ENCODE measurements around the gene ASTN2.

The ASTN2 gene

DNA sequence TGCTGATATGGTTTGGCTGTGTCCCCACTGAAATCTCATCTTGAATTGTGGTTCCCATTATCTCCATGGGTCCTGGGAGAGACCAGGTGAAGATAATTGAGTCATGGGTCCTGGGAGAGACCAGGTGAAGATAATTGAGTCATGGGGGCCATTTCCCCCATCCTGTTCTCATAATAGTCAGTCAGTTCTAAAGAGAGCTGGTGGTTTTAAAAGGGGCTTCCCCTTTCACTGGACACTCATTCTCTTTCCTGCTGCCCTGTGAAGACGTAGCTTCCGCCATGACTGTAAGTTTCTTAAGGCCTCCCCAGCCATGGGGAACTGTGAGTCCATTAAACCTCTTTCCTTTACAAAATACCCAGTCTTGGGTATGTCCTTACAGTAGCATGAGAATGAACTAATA lies 628.1 kb downstream of the ASTN2 start:
- Histone ChIP-seq H3K27ac (no peak overlapping the region), H3K36me3 (replicated peaks) (no peaks in the 10 kb centered on the region), H3K4me3 (ENCODE audit: low read depth, low read length) (no peak overlapping the region), H3K27me3 (replicated peaks) (no peaks in the 10 kb centered on the region)
- DNase-seq: no peak
- TF ChIP-seq, protein P1, sequence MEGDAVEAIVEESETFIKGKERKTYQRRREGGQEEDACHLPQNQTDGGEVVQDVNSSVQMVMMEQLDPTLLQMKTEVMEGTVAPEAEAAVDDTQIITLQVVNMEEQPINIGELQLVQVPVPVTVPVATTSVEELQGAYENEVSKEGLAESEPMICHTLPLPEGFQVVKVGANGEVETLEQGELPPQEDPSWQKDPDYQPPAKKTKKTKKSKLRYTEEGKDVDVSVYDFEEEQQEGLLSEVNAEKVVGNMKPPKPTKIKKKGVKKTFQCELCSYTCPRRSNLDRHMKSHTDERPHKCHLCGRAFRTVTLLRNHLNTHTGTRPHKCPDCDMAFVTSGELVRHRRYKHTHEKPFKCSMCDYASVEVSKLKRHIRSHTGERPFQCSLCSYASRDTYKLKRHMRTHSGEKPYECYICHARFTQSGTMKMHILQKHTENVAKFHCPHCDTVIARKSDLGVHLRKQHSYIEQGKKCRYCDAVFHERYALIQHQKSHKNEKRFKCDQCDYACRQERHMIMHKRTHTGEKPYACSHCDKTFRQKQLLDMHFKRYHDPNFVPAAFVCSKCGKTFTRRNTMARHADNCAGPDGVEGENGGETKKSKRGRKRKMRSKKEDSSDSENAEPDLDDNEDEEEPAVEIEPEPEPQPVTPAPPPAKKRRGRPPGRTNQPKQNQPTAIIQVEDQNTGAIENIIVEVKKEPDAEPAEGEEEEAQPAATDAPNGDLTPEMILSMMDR (IDR thresholded peaks at IDR 0.05; ENCODE audit: low read depth, low read length, missing control alignments): no peak
- in situ Hi-C loops (cut with HindIII; ENCODE audit: low pct_ligation_motif_present, low sequenced_read_pairs): no loop called here

DNA sequence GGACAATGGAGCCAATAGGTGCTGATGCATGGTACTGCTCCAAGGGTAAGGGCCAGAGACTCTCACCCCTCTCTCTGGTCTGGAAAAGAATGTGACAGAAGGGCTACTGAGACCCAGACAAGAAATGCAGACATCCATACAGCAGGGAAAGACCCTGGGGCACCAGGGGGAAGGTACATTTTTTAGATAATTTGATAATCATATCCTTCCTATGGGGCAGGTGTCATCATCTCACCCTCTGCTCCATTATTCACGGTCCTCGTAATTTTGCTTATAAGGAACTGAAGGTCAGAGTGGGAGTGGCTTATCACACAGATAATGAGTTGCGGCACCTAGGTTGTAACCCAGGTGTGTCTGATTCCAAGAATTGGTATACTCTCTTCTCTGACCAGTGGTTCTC lies 637.7 kb downstream of the ASTN2 start:
- in situ Hi-C loops (cut with HindIII; ENCODE audit: low pct_ligation_motif_present, low sequenced_read_pairs): no loop called here
- no peaks in the 10 kb centered on the region for H3K36me3 ChIP-seq (replicated peaks)
- no peaks in the 10 kb centered on the region for H3K27me3 ChIP-seq (replicated peaks)
- no peak for DNase-seq
- no peak overlapping the region for H3K27ac ChIP-seq
- no peak overlapping the region for H3K4me3 ChIP-seq (ENCODE audit: low read depth, low read length)
- TF ChIP-seq, protein P1 (IDR thresholded peaks at IDR 0.05; ENCODE audit: low read depth, low read length, missing control alignments): no peak

DNA sequence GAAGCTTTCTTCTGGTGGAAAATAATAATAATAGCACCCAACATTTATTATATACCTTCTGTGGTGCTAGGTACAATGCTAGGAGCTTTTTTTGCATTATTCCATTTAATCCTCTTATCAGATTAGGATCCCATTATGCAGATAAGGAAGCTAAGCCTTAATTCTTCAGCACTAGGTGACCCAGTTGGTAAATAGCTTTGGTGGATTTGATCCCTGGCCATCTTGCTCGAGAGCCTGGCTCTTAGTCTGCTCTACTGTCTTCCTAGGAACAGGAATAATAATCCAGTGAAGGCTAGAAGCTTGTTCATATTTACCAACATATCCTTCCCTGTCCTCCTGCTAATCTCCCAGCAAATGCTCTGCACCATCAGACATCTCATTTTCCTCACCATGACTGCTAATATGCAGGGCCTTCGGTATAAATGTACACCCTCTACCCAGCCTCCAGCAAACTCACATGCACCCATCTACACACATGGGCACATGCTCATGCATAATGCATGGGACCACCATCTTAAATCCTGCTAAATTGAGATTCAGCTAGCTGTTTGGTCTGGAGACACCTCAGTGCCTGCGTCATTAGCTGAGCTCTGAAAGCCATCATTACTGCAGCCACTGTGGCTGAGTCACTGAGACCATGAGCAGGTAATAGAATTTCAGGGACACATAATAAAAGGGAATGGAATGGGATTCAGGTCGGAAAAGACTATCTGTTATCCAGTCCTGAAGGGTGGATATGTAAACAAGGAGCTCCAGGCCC lies 640.3 kb downstream of the ASTN2 start:
- TF ChIP-seq, protein P1 (IDR thresholded peaks at IDR 0.05; ENCODE audit: low read depth, low read length, missing control alignments): no peak
- H3K27me3 ChIP-seq (replicated peaks): no peaks in the 10 kb centered on the region
- in situ Hi-C loops (cut with HindIII; ENCODE audit: low pct_ligation_motif_present, low sequenced_read_pairs): no loop called here
- no peaks in the 10 kb centered on the region for H3K36me3 ChIP-seq (replicated peaks)
- no peak for DNase-seq
- no peak overlapping the region for H3K27ac ChIP-seq
- H3K4me3 ChIP-seq (ENCODE audit: low read depth, low read length): no peak overlapping the region

DNA sequence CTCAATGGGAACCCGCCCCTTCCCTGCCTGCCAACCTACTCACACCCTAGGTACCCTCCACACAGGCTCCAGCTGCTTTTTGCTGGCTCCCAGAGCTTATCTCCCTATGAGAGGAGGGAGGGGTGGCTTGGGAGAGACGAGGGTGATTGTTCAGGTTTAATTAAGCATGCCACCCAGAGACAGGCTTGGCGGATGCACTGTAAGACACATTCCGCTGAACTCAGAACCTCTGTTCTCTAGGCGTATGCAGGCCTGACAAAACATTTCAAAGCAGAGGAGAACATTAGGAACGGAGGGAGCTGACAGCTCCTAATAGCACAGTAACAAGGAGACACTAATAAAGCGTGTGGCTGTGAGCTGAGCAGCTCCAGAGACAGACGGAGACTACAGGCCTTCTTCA lies 647.6 kb downstream of the ASTN2 start:
- TF ChIP-seq, protein P1 (IDR thresholded peaks at IDR 0.05; ENCODE audit: low read depth, low read length, missing control alignments): no peak

DNA sequence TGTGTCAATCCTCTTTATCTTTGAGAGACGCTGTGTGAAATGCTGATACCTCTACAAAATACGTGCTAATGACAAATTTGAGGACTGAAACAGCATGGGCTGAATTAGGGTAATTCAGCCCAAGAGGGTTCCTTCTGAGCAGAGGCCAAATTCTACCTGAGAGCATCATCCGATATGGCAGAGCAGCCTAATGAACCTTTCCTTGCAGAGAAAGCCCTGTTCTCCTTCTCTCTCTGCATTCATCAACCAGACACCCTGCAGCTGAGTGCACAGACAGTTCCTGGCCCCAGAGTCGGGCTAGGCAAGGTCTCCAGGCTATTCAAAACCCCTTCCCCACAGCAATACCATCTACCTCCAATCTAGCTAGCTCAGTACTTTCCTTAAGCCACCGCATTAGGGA lies 649.8 kb downstream of the ASTN2 start:
- Histone ChIP-seq H3K36me3 (replicated peaks) (no peaks in the 10 kb centered on the region), H3K4me3 (ENCODE audit: low read depth, low read length) (no peak overlapping the region), H3K27ac (no peak overlapping the region), H3K27me3 (replicated peaks) (no peaks in the 10 kb centered on the region)
- no peak for DNase-seq
- in situ Hi-C loops (cut with HindIII; ENCODE audit: low pct_ligation_motif_present, low sequenced_read_pairs): no loop called here
- TF ChIP-seq, protein P1 (IDR thresholded peaks at IDR 0.05; ENCODE audit: low read depth, low read length, missing control alignments): no peak

More for the DNA sequence above, 647.6 kb downstream of the ASTN2 start:
- Histone ChIP-seq H3K36me3 (replicated peaks) (no peaks in the 10 kb centered on the region), H3K27ac (no peak overlapping the region), H3K27me3 (replicated peaks) (no peaks in the 10 kb centered on the region), H3K4me3 (ENCODE audit: low read depth, low read length) (no peak overlapping the region)
- in situ Hi-C loops (cut with HindIII; ENCODE audit: low pct_ligation_motif_present, low sequenced_read_pairs): no loop called here
- DNase-seq: no peak

DNA sequence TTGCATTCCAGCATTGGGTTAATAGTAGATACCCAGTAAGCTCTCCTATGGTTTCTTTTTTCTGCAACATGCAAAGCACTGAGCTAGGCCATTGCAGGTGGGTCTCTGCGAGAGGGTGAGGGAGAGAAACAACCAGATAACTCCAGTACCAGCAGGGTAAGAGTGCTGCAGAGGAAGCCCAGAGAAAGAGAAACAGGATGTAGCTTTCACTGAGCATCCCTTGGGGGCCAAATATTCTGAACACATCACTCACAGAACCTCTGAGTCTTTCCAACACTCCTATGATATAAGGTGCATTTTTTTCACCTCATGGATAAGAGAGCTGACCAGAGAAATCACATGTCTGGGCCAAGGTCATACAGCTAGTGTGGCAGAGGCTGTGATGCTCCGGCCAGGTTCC lies 651.1 kb downstream of the ASTN2 start:
- Histone ChIP-seq H3K4me3 (ENCODE audit: low read depth, low read length) (no peak overlapping the region), H3K27me3 (replicated peaks) (no peaks in the 10 kb centered on the region), H3K27ac (no peak overlapping the region), H3K36me3 (replicated peaks) (no peaks in the 10 kb centered on the region)
- no peak for DNase-seq
- in situ Hi-C loops (cut with HindIII; ENCODE audit: low pct_ligation_motif_present, low sequenced_read_pairs): no loop called here
- TF ChIP-seq, protein P1 (IDR thresholded peaks at IDR 0.05; ENCODE audit: low read depth, low read length, missing control alignments): no peak

Measured in brain microvascular endothelial cell (primary cell).